Measurements from ENCODE around the gene PNLDC1. TPM values are rescaled to one million over a fixed set of nuclear protein-coding genes. Genes with fewer than 3 reads are reported as not detected.

Gene PNLDC1
- total RNA-seq, 4 donors from 2014 or later = not detected

DNA sequence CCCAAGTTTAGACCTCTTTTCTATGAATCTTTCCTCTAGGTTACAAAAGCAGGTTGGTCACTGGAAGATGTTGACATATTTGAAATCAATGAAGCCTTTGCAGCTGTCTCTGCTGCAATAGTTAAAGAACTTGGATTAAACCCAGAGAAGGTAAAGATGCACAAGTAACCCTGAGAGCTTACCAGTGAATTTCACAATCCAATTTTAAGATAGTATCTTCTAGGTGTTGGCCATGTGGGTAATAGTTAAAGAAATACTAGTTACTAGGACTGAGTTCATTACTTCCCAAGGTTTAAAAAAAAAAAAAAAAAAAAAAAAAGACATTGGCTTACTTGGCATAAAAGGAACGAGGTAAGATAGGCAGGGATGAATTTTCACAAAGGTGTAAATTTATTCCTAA, 21.9 kb upstream of the PNLDC1 start:
- no peak overlapping the region for H3K27ac ChIP-seq
- TF ChIP-seq POLR2A (IDR thresholded peaks at IDR 0.05) = no peak
- TF ChIP-seq, protein P1, sequence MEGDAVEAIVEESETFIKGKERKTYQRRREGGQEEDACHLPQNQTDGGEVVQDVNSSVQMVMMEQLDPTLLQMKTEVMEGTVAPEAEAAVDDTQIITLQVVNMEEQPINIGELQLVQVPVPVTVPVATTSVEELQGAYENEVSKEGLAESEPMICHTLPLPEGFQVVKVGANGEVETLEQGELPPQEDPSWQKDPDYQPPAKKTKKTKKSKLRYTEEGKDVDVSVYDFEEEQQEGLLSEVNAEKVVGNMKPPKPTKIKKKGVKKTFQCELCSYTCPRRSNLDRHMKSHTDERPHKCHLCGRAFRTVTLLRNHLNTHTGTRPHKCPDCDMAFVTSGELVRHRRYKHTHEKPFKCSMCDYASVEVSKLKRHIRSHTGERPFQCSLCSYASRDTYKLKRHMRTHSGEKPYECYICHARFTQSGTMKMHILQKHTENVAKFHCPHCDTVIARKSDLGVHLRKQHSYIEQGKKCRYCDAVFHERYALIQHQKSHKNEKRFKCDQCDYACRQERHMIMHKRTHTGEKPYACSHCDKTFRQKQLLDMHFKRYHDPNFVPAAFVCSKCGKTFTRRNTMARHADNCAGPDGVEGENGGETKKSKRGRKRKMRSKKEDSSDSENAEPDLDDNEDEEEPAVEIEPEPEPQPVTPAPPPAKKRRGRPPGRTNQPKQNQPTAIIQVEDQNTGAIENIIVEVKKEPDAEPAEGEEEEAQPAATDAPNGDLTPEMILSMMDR (IDR thresholded peaks at IDR 0.05 in 4 of 5, conservative IDR thresholded peaks at IDR 0.05 in 1 of 5) = no peak
- ATAC-seq (no peak), DNase-seq (no peak)
- H3K9me3 ChIP-seq = no peaks in the 10 kb centered on the region
- no peaks in the 10 kb centered on the region for H3K4me1 ChIP-seq
- H3K36me3 ChIP-seq = peaks cover 13 to 70% of the 10 kb centered on the region in 2 donors
- intact Hi-C loops (cut with DNase I; ENCODE audit: low total_unique reads) (no loop called here), in situ Hi-C loops (cut with MboI; ENCODE audit: low sequenced_read_pairs in 4 of 4) (loop anchor here in 2 of 4 donors (10.0 kb wide), 1 partner anchor 93 kb away; no protein-coding TSS in a partner anchor)
- H3K4me3 ChIP-seq = no peak overlapping the region
- no peaks in the 10 kb centered on the region for H3K27me3 ChIP-seq

DNA sequence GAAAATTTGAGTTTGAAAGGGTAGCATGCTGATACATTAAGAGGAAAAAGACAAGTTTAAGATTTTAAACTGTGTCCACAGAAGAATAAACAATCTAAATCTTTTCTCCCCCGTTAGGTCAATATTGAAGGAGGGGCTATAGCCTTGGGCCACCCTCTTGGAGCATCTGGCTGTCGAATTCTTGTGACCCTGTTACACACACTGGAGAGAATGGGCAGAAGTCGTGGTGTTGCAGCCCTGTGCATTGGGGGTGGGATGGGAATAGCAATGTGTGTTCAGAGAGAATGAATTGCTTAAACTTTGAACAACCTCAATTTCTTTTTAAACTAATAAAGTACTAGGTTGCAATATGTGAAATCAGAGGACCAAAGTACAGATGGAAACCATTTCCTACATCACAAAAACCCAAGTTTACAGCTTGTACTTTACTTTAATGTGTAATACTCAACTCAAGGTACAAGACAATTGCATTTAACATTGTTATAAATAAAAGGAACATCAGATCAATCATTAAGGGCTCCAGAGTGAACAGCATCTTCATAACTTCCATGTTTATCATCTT, 21.5 kb upstream of the PNLDC1 start:
- peaks cover 13 to 75% of the 10 kb centered on the region in 2 donors for H3K36me3 ChIP-seq
- in situ Hi-C loops (cut with MboI; ENCODE audit: low sequenced_read_pairs in 4 of 4) = loop anchor here in 2 of 4 donors (10.0 kb wide), 1 partner anchor 94 kb away; no protein-coding TSS in a partner anchor
- intact Hi-C loops (cut with DNase I; ENCODE audit: low total_unique reads) = no loop called here

DNA sequence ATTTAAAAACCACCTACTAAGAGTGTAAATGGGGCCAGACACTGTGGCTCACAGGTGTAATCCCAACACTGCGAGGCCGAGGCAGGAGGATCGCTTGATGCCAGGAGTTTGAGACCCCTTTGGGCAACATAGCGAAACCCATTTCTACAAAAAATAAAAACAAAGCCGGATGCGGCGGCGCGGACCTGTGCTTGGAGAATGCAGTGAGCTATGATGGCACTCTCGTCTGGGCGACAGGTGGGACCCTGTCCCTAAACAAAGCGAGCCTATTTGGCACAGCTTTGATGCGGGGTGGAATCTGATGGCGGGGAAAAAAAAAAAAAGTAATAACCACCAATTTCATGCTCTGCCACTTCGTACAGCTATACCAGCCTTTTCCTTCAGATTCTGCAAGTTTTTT, 11.8 kb upstream of the PNLDC1 start:
- in situ Hi-C loops (cut with MboI; ENCODE audit: low sequenced_read_pairs in 4 of 4) = no loop called here

More for the DNA sequence above, 21.5 kb upstream of the PNLDC1 start:
- Histone ChIP-seq H3K4me3 (no peak overlapping the region), H3K4me1 (no peaks in the 10 kb centered on the region), H3K27ac (no peak overlapping the region), H3K27me3 (no peaks in the 10 kb centered on the region), H3K9me3 (no peaks in the 10 kb centered on the region)
- DNase-seq (no peak), ATAC-seq (no peak)
- TF ChIP-seq, protein P1 (IDR thresholded peaks at IDR 0.05 in 4 of 5, conservative IDR thresholded peaks at IDR 0.05 in 1 of 5) = no peak
- no peak for TF ChIP-seq POLR2A (IDR thresholded peaks at IDR 0.05)

DNA sequence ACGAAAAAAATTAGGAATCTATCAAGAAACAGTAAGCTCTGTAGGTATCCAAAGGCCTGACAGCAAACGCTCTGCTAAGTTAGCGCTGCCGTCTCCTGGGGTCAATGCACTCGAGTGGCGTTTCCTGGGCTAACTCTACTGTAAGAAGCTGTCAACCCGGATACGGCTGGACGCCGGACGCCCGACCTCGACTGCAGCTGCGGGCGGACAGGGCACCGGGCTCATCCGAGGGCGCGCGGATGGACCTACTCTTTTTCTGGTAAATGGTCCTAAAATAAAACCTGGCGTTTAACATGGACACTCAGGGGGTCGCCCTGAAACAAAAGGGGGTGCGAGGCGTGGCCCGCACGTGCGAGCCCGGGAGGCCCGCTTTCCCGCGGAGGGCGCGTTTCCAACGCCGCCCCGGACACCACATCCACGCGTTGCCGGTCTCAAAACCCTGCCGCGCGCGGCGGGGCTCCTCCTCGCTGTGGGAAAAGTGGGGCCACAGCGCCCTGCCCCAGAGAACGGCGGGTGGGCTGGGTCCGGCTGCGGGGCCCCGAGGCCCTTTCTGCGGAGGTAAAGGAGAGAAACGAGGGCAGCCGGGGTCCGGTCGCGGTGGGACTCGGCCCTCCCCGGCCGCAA, 11.2 kb upstream of the PNLDC1 start:
- TF ChIP-seq, protein P1 (IDR thresholded peaks at IDR 0.05 in 4 of 5, conservative IDR thresholded peaks at IDR 0.05 in 1 of 5) = no peak
- no peak for TF ChIP-seq POLR2A (IDR thresholded peaks at IDR 0.05)
- no peaks in the 10 kb centered on the region for H3K9me3 ChIP-seq
- in situ Hi-C loops (cut with MboI; ENCODE audit: low sequenced_read_pairs in 4 of 4) (no loop called here), intact Hi-C loops (cut with DNase I; ENCODE audit: low total_unique reads) (loop anchor here (1.0 to 10.0 kb wide), 5 partner anchors 27 to 276 kb away; partner anchors contain the start of genes ACAT2, SOD2 and WTAP)
- H3K36me3 ChIP-seq = peaks cover 0 to 52% of the 10 kb centered on the region in 2 donors
- no peaks in the 10 kb centered on the region for H3K27me3 ChIP-seq
- peak overlapping the region; percentile 94 to 100 (median 96) for H3K27ac ChIP-seq
- peaks cover 38 to 41% of the 10 kb centered on the region in 2 donors for H3K4me1 ChIP-seq
- peak in 1 of 2 donors; percentile 15 for ATAC-seq
- peak overlapping the region; percentile 94 to 99 (median 94) for H3K4me3 ChIP-seq
- DNase-seq = peak; percentile 30 to 54

More for the DNA sequence above, 11.8 kb upstream of the PNLDC1 start:
- intact Hi-C loops (cut with DNase I; ENCODE audit: low total_unique reads) = loop anchor here (5.0 to 10.0 kb wide), 2 partner anchors 184 to 277 kb away; no protein-coding TSS in a partner anchor
- H3K36me3 ChIP-seq = peaks cover 0 to 52% of the 10 kb centered on the region in 2 donors
- H3K4me1 ChIP-seq = peaks cover 38 to 41% of the 10 kb centered on the region in 2 donors
- TF ChIP-seq, protein P1 (IDR thresholded peaks at IDR 0.05 in 4 of 5, conservative IDR thresholded peaks at IDR 0.05 in 1 of 5) = no peak
- no peak for TF ChIP-seq POLR2A (IDR thresholded peaks at IDR 0.05)
- peak overlapping the region; percentile 94 to 99 (median 94) for H3K4me3 ChIP-seq
- H3K9me3 ChIP-seq = no peaks in the 10 kb centered on the region
- H3K27me3 ChIP-seq = no peaks in the 10 kb centered on the region
- ATAC-seq (no peak), DNase-seq (no peak)
- peak overlapping the region; percentile 94 to 100 (median 96) for H3K27ac ChIP-seq
